Spleen (tissue), 11 donors: ENCODE results near the gene SMAD3. TPM values are rescaled to one million over a fixed set of nuclear protein-coding genes. Genes with fewer than 3 reads are reported as not detected.

Experiments used
- DNase-seq: peaks from one replicate; pipeline ENCODE4 v3.0.0-alpha.2; 2020
- H3K27ac ChIP-seq, 8 donors: fragments of 200-600 bp; sonication (generic) in 7 of 8; 1 replicate in 4 of 8; 2 replicates in 4 of 8; pipeline versions ENCODE4 v1.5.0 to v1.8.0; 2016 to 2021; ENCODE audit warnings: inconsistent platforms in 4 of 8, mild to moderate bottlenecking in 4 of 8, moderate library complexity in 1 of 8
- H3K27me3 ChIP-seq, 7 donors: fragments of 200-600 bp; sonication (generic) in 6 of 7; replicated peaks in 1 of 7; 1 replicate in 4 of 7; 2 replicates in 3 of 7; pipeline versions ENCODE4 v1.5.0 to v1.8.0; 2016 to 2021; ENCODE audit warnings: inconsistent platforms in 3 of 7, mild to moderate bottlenecking in 1 of 7
- H3K36me3 ChIP-seq, 6 donors: fragments of 200-600 bp; sonication (generic) in 5 of 6; 1 replicate in 4 of 6; 2 replicates in 2 of 6; pipeline versions ENCODE4 v1.5.0 to v1.8.0; 2016 to 2021; ENCODE audit warnings: inconsistent platforms in 2 of 6
- H3K4me1 ChIP-seq, 6 donors: fragments of 200-600 bp; sonication (generic) in 5 of 6; 1 replicate in 3 of 6; 2 replicates in 3 of 6; pipeline versions ENCODE4 v1.5.0 to v1.8.0; 2016 to 2021; ENCODE audit warnings: inconsistent platforms in 3 of 6
- H3K4me3 ChIP-seq, 8 donors: fragments of 200-600 bp; sonication (generic) in 7 of 8; 1 replicate in 4 of 8; 2 replicates in 4 of 8; pipeline versions ENCODE4 v1.5.0 to v1.8.0; 2016 to 2021; ENCODE audit warnings: inconsistent platforms in 4 of 8, mild to moderate bottlenecking in 4 of 8, moderate library complexity in 2 of 8
- H3K9me3 ChIP-seq, 8 donors: fragments of 200-600 bp; sonication (generic) in 7 of 8; 1 replicate in 4 of 8; 2 replicates in 4 of 8; pipeline versions ENCODE4 v1.5.0 to v1.8.0; 2016 to 2021; ENCODE audit warnings: inconsistent platforms in 4 of 8
- CTCF ChIP-seq, 11 experiments: fragments of 200-600 bp in 7 of 11; fragments of 450-650 bp in 4 of 11; sonication (generic) in 4 of 11; IDR thresholded peaks in 8 of 11; conservative IDR thresholded peaks in 3 of 11; 1 replicate in 7 of 11; 2 replicates in 4 of 11; pipeline versions ENCODE4 v1.4.0 to v1.8.0; 2016 to 2021; ENCODE audit warnings: antibody characterized with exemption in 11 of 11, inconsistent platforms in 4 of 11, mild to moderate bottlenecking in 1 of 11
- POLR2A ChIP-seq, 3 donors: fragments of 450-650 bp; IDR thresholded peaks; one replicate each; pipeline ENCODE4 v1.5.1; 2017; ENCODE audit warnings: antibody characterized with exemption in 3 of 3, mild to moderate bottlenecking in 1 of 3
- POLR2AphosphoS5 ChIP-seq, 3 donors: sonication (generic); formaldehyde crosslinking; IDR thresholded peaks; one replicate each; pipeline ENCODE4 v1.5.1; 2017; ENCODE audit warnings: antibody characterized with exemption in 3 of 3
- WGBS, 5 donors: extraction: QIAGEN DNeasy Blood & Tissue Kit in 3 of 5; methylation state at CpG; one replicate each; pipeline versions ENCODE4 v1.1.5 to v1.1.7; 2013 to 2018; 5-methylcytosine and 5-hydroxymethylcytosine counted together
- intact Hi-C: fragments of 100-400 bp; cut with DNase I; formaldehyde crosslinking; loops from one replicate; pipeline ENCODE4 v1.15.0; 2023; ENCODE audit warnings: low total_unique reads
- polyA plus RNA-seq, 3 donors: library from polyadenylated mRNA; stranded (reverse); fragments of 200-250 nt; gene quantifications; one replicate each; pipeline ENCODE4 v1.2.1, GENCODE V29; 2013
- total RNA-seq, 7 donors: library from RNA; depleted of rRNA in 3 of 7; stranded (reverse); fragments of >200 nt in 3 of 7; fragmentation: NEBNext Ultra II Directional in 4 of 7; extraction: Animal tissue kit (Norgen Biotek cat#: 25700) in 4 of 7; gene quantifications; one replicate each; pipeline versions ENCODE4 v1.1.0 to v1.2.1, GENCODE V29; 2016 to 2021
- donor health status: healthy with polysubstance abuse.
- donor health status: DM: no; HTN: no; CAD: no; lungs with moderate emphysema.
- donor health status: DM: no; HTN: no; CAD: no.
- donor health status: Bipolar disorder and iron deficiency.
- donor health status: healthy.
- donor health status: DM: no; HTN: no; CAD: no.
- donor health status: DM: yes; HTN: yes; CAD: no.

SMAD3 gene
- total and polyA plus RNA-seq, 10 donors, result 8.3 to 78.4 (median 33.7) TPM

- intact Hi-C loops, result no loop called here
- DNase-seq, result no peak
- no peak overlapping the region for H3K27ac ChIP-seq
- no peaks in the 10 kb centered on the region for H3K9me3 ChIP-seq
- H3K4me1 ChIP-seq, result no peaks in the 10 kb centered on the region
- no peaks in the 10 kb centered on the region for H3K27me3 ChIP-seq
- TF ChIP-seq CTCF (IDR thresholded peaks at IDR 0.05 in 8 of 11, conservative IDR thresholded peaks at IDR 0.05 in 3 of 11) (no peak), POLR2AphosphoS5 (IDR thresholded peaks at IDR 0.05) (no peak), POLR2A (IDR thresholded peaks at IDR 0.05) (no peak)
- H3K36me3 ChIP-seq, result peaks cover 0 to 44% (median 3%) of the 10 kb centered on the region in 6 donors
- no peak overlapping the region for H3K4me3 ChIP-seq
These were observed 151.5 kb downstream of the SMAD3 start for GRCh38 chr15:67216859-67217258.

GRCh38 chr15:67218428-67218827 lies 153.0 kb downstream of the SMAD3 start:
- Histone ChIP-seq H3K9me3 (no peaks in the 10 kb centered on the region), H3K4me1 (no peaks in the 10 kb centered on the region), H3K36me3 (peaks cover 0 to 44% (median 3%) of the 10 kb centered on the region in 6 donors), H3K4me3 (no peak overlapping the region), H3K27me3 (no peaks in the 10 kb centered on the region), H3K27ac (no peak overlapping the region)
- TF ChIP-seq POLR2A (IDR thresholded peaks at IDR 0.05), result no peak
- DNase-seq, result no peak
- intact Hi-C loops, result no loop called here

GRCh38 chr15:67219288-67219687 lies 153.9 kb downstream of the SMAD3 start:
- Histone ChIP-seq H3K9me3 (no peaks in the 10 kb centered on the region), H3K4me1 (no peaks in the 10 kb centered on the region), H3K27ac (no peak overlapping the region), H3K36me3 (peaks cover 0 to 45% (median 3%) of the 10 kb centered on the region in 6 donors), H3K27me3 (no peaks in the 10 kb centered on the region), H3K4me3 (no peak overlapping the region)
- DNase-seq, result no peak
- no peak for TF ChIP-seq POLR2A (IDR thresholded peaks at IDR 0.05)
- TF ChIP-seq CTCF (IDR thresholded peaks at IDR 0.05 in 8 of 11, conservative IDR thresholded peaks at IDR 0.05 in 3 of 11), result no peak
- TF ChIP-seq POLR2AphosphoS5 (IDR thresholded peaks at IDR 0.05), result no peak
- 95 to 100% (median 99%) methylated on average over 2 of the region's 2 CpGs for WGBS, 5 donors
- intact Hi-C loops, result no loop called here

GRCh38 chr15:67224889-67225288 lies 159.5 kb downstream of the SMAD3 start:
- Histone ChIP-seq H3K27ac (no peak overlapping the region), H3K9me3 (no peaks in the 10 kb centered on the region), H3K27me3 (no peaks in the 10 kb centered on the region), H3K4me3 (no peak overlapping the region), H3K4me1 (peaks cover 0 to 14% (median 4%) of the 10 kb centered on the region in 6 donors), H3K36me3 (peaks cover 0 to 47% (median 5%) of the 10 kb centered on the region in 6 donors)
- TF ChIP-seq POLR2A (IDR thresholded peaks at IDR 0.05) (no peak), CTCF (IDR thresholded peaks at IDR 0.05 in 8 of 11, conservative IDR thresholded peaks at IDR 0.05 in 3 of 11) (no peak), POLR2AphosphoS5 (IDR thresholded peaks at IDR 0.05) (no peak)
- 91 to 94% (median 94%) methylated on average over 3 of the region's 3 CpGs for WGBS, 5 donors
- intact Hi-C loops, result no loop called here
- no peak for DNase-seq

GRCh38 chr15:67225336-67225735 lies 159.9 kb downstream of the SMAD3 start:
- TF ChIP-seq POLR2AphosphoS5 (IDR thresholded peaks at IDR 0.05), result no peak
- no peak for TF ChIP-seq POLR2A (IDR thresholded peaks at IDR 0.05)
- TF ChIP-seq CTCF (IDR thresholded peaks at IDR 0.05 in 8 of 11, conservative IDR thresholded peaks at IDR 0.05 in 3 of 11), result no peak
- Histone ChIP-seq H3K4me1 (peaks cover 0 to 14% (median 4%) of the 10 kb centered on the region in 6 donors), H3K27ac (no peak overlapping the region), H3K27me3 (no peaks in the 10 kb centered on the region), H3K36me3 (peaks cover 0 to 48% (median 9%) of the 10 kb centered on the region in 6 donors), H3K4me3 (no peak overlapping the region), H3K9me3 (no peaks in the 10 kb centered on the region)
- WGBS, 5 donors, result 97 to 99% (median 98%) methylated on average over 2 of the region's 2 CpGs
- DNase-seq, result no peak
- intact Hi-C loops, result no loop called here
